ENCODE measurements around the gene FARP2.
"Not testable (repeated sequence)": the region's sequence is repeated elsewhere in the genome, so short reads cannot be mapped to it uniquely, and the experiment has no call there.

Gene FARP2

DNA sequence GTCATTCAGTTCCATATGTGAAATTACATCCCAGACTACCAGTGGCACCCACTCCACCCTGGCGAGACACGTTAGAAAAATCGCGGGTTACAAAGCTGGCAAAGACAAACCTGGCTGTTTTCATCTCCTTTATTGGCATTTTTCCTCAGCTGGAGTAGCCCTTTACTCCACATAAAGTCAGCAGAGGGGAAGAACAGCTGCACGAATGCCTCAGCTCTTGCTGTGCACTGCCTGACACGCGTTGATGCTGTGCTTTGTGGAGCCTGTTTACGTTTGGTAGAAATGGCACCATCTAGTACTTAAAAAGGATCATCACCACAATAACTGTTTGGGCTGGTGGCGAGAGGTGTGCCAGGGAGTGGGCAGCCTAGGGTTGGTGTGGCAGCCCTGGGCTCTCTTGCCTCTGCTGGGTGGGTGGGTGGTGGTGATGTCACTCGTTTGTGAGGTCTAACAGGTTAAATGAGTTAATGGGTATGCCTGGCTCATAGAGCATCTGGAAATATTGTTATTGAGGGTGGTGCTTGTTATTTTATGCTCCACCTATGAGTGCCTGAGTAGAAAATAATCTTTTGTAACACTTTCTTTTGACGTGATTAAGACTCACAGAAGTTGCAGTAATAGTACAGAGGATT lies 16.4 kb downstream of the FARP2 start:
- DNase-seq = no peak

DNA sequence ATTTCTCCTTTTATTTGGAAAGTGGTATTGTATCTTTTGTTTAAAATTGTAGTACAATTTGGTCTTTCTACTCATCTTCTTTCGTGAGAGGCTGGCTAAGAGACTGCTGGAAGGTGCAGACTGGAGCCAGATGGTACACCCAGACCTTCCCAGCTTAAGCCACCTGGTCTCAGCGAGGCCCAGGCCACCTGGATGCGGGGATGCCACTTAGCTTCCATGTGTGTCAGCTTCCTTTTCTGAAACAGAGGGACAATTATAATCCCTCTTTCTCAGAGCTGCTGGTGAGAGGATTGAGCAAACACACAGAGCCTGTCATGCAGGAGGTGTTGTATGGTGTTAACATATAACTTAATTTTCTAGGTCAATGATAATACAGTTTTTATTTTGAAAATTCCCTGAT lies 17.4 kb downstream of the FARP2 start:
- no peak for DNase-seq

DNA sequence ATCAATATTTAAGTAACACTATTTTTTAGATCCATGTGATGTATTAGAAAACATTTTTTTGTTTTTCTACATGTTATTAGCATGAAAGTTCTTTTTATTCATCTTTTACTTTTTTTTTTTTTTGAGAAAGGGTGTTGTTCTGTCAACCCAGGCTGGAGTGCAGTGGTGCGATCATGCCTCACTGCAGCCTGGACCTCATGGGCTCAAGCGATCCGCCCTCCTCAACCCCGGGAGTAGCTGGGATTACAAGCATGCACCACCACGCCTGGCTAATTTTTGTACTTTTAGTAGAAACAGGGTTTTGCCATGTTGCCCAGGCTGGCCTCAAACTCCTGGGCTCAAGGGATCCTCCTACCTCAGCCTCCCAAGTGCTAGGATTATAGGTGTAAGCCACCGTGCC lies 17.8 kb downstream of the FARP2 start:
- not testable (repeated sequence) for DNase-seq

DNA sequence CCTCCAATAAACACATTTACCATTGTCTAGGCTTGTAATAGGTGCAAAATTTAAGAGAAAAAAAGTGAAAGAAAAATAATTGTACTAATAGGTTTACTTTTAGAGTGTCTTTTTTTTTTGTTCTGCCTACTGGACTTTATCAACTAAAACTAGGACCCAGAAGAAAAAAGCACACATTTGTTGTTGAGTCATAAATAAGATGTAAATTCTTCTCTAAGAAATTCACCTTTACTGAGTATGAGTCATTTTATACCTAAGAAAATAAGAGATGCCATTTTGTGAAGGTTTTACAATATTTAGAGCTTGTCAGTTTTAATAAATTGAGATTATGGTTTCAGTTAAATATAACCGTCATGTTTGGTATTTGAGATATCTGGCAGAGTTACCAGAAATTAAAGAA lies 19.2 kb downstream of the FARP2 start:
- no peak for DNase-seq

DNA sequence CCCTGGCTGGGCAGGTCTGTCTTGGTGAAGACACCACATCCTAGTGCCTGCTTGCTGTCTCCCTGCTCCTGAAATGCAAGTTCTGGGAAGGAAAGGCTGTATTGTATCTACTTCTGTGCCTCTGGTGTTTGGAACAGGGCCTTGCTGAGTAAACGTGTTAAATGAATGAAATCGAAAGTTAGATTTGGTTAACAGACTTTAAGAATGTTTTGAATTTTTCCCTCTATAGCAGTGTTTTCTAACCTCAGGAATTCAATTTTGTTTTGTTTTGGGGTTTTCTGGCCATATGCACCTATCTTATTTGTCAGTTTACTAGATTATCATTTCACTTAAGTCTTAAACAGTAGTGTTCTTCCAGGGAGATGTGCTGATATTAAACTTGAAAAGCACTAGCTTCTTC lies 20.7 kb downstream of the FARP2 start:
- no peak for DNase-seq

DNA sequence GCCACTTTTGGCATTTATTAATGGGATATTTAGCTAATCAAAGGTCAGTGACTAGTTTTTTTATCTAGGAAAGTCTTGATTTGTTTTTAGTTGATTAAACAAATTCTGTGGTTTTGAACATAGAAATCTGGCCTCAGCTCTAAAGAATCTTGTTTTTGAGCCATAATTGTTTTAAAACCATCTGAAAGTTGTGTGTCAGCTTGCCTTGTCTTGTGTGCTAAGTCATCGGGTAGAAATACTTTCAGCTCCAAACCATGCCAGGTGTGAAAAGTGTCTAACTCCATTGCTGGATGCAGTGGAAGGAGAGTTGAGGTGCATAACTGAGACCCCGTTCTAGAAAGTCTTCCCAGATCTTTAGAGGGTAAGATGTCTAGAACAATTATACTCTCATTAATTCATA lies 22.7 kb downstream of the FARP2 start:
- DNase-seq = no peak

DNA sequence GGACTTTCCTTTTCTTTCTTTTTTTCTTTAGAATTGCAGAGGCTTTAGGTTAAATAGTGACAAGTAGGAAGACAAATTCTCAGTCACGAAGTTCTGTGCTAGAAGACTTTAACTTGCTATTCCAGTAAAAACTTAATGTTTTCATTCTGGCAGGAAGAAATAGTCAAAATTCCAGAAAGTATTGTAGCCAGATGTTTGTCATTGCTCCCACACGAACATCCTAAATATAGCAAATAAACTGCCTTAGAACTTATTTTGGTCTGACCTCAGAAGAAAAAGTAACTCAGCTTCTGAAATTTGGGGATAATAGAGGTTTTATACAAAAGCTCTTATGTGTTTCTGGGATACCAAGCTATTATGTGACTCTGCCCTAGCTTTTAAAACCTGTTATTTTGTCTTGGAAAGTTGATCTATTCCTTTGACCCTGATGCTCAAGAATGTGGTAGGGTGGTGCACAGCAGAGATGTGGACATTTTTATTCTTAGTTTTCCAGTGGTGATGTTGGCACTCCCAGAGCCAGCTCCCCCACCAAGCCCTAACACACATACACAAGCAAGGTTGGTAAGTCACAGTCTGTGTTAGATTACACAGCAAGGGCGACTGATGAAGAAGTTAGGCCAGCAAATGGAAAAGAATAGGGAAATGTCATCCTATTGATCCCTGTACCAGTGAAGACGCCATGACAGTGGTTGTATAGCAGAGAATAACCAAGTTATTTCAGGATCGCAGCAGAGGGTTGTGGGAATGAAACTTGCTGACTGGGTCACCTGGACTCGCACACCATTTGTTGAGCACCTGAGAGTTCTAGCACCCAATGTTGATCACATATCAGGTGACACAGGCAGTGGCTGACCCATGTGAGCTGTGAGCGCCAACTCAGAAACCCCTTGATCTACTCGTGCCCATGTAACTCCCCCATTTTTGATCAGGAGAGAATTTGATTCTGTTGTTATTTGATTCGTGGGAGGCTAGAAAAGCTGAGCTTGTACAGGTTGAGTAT lies 23.7 kb downstream of the FARP2 start:
- DNase-seq = no peak

DNA sequence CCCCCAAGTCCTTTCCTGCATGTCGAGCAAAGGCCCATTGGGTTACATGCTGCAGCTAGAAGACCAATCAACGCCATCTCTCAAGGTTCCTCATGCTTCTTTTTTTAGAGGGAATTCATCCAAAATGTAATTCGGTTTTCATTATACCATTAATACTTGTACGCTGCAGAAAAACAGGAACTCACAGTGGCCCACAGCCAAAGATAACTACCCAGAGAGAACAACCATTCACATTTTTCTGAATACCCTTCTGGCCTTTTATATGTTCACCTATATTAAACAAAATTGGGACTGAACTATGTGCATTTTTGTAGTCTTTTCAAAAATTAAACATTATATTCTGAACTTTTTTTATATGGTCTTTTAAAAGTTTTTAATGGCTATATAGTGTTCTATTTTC lies 25.8 kb downstream of the FARP2 start:
- no peak for DNase-seq

DNA sequence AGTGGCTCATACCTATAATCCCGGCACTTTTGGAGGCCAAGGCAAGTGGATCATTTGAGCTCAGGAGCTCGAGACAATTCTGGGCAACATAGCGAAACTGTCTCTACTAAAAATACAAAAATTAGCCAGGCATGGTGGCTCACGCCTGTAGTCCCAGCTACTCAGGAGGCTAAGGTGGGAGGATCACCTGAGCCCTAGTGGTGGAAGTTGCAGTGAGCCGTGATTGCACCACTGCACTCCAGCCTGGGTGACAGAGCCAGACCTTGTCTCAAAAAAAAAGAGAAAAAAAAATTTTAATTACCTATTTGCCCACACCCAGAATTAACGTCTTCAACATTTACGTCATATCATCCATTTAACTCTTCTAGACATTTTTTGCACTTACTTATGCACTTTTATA lies 29.4 kb downstream of the FARP2 start:
- DNase-seq = not testable (repeated sequence)

DNA sequence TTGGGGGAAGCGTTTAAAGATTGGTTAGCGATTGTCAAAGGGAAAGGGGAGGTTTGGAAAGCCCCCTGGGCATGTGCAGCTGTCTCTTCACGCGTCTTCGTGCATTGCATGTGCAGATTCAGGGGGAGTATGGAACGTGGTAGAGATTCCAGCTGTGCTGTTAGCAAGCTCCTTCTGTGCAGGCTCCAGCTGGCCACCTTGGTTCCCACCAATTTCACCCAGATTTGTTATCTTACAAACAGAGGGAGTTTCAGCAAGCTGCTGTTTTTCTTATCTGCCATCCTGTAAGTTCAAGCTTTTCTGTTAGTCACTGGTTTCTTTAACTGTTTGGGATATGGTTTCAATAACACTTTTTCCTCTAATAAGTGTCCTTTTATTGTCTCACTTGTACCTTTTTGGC lies 30.4 kb downstream of the FARP2 start:
- no peak for DNase-seq

DNA sequence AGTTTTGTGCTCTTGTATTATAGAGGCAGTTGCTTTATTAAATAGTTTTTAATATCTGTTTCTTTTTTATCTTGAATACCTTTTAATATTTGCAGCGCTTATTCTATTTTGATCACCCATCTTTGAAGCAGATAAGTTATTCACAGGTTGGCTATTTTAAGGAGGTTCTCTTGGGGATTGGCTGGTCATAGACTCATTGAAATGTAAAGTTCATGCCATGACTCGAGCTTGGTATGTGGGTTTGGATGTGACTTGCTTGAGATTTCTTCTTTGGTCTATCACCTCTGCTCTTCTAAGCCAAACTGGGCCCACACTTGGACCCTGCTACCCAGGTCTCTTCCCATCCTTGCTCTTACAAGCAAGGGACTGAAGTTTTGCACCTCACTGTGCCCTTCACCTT lies 33.6 kb downstream of the FARP2 start:
- DNase-seq = no peak

DNA sequence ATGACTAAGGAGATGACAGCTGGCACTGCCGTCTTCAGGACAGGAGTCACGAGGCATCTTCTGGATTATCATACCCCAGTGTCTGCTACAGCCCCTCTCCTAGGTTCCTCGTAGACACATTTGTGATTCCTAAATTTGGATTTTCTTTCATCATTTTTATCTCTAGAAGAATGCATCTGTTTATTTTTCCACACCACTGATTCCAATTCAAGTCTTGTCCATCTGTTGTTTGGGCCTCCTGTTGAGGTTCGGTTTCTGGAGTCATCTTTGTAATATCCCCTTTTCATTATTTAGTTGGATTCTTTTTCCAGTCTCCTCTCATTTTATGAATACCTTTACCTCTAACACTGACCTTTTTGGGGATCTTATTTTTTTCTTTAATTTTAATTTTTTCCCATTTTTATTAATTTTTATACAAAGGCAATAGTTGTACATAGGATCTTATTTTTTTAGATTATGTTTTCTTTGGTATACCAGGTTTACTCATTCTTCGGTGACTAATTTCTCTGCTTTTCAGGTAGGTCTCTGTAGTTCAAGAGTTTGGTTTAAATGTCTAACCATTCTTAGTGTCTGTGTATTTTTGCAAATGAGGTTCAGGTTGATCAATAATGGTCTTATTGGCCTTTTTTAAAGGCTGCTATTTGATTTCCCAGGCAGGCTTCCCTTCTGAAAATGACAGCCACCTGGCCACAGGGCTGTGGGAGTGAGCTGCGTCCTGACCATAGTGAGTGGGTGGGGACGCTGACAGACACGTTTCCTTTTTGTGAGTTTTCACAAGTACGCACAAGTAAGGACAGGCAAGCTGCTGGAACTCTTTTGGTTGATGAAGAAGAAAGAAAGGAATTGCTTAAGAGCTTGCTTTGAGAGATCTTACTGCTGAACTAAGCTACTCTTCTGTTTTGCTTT lies 34.5 kb downstream of the FARP2 start:
- DNase-seq = no peak

DNA sequence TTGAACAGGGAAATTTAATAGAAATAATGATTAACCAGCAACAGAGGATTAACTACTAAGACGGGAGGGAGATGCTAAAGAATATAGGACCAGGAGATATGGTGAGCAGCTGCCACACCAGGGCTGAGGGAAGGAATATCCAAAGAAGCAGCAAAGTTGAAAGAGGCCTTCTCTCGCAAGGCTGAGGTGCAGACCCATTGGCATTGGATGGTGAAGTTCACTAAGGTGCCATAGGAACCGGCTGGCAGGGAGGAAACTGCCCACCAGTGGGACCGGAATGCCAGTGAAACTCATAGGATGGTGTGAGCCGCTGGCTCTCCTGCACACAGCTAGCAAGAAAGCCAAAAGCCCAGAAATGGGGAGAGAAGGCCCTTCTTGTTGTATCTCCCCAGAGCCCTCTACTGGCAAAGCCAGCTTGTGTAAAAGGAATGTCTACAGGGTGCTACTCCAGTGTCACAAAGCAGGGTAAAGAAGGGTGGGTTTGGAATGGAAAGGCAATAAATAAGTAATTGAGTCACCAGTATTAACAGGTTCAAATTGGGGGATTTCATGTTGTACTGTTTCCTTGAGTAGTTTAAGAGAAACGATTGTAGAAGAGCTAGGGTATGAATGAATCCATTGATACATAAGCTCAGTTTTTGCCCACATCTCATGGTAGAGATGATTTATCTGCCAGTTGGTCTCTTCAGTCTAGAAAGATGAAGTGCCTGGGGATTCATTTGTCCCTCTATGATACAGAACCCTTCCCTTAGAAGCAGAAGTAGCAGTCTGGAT lies 36.0 kb downstream of the FARP2 start:
- DNase-seq = no peak

DNA sequence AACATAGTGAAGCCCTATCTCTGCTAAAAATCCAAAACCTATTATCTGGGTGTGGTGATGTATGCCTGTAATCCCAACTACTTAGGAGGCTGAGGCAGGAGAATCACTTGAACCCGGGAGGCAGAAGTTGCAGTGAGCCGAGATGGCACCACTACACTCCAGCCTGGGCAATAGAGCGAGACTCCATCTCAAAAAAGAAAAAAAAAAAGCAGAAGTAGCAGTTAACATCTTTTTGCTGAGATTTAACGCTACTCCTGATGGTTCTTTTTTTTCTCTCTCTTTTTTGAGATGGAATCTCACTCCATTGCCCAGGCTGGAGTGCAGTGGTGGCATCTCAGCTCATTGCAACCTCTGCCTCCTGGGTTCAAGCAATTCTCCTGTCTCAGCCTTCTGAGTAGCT lies 36.7 kb downstream of the FARP2 start:
- not testable (repeated sequence) for DNase-seq

DNA sequence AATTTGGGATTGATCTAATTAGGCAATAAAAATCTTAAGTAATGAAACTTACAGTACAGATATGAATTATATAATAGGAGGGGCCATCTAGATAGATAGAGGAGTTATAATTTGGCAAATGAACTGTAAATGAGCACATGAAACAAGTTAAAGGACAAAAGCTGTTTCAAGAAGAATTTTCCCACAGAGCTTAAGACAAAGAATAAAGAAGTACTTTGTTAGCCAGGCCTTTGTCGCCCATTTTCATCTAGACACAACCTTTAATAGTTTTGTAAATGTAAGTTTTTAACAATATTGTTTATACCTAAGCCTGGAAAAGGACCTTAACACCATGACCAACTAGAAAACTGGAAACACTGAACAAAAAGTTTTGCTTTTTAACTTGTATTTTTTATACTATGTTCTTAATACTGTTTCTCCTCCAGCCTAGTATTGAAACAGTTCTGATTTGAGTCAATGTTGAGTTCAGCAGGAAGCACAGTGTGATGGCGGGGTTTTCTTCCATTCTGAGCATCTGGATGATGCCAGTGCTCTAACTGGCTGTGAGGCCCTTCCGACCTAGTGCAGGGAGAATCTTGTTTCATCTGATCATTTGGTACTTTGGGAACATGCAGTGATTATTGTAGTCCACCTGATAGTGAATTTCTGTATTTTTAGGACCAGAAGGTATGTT lies 37.6 kb downstream of the FARP2 start:
- DNase-seq = no peak

DNA sequence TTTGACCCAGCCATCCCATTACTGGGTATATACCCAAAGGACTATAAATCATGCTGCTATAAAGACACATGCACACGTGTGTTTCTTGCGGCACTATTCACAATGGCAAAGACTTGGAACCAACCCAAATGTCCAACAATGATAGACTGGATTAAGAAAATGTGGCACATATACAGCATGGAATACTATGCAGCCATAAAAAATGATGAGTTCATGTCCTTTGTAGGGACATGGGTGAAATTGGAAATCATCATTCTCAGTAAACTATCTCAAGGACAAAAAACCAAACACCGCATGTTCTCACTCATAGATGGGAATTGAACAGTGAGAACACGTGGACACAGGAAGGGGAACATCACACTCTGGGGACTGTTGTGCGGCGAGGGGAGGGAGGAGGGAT lies 40.7 kb downstream of the FARP2 start:
- not testable (repeated sequence) for DNase-seq

DNA sequence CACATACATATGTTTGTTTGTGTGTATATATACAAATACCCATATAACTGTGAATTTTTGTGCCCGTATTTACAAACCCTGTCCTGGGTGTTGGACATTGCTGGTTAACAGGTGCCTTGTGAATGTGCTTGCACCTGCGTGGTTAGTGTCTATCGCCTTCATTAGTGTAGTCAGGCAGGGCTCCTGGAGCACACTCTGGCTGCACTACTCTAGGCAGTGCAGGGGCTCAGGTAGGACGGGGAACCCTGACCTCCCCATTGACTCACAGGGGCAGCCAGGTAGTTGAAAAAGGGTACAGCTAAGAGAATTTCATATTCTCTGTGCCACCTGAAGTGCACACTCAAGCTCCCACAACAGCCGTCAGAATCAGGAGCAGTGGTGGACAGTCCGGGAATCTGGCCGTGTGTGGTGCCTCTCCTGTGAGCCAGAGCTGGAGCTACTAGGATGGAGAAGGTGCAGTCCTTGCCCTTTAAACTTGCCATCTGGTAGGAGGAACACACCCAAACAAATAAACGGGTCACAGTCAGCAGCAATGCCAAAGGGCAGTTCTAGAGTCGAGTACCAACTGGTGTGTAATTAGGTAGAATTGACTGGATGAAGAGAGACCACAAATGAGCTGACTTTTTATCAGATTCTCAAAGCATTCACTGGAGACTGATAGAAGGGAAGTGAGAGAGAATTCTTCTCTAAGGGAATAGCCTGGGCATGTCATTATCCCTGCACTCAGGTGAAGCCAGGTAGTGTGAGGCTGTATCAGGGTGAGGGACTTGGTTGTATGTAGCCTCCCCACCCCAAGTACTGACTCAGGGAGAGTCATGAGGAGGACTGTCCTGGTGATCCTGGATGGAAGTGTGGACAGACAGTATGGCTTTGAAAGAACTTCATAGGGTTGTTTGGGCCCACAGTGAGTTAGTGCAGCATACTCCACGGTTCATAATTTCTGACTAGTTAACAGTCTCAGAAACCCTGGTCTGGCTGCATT lies 44.1 kb downstream of the FARP2 start:
- no peak for DNase-seq

DNA sequence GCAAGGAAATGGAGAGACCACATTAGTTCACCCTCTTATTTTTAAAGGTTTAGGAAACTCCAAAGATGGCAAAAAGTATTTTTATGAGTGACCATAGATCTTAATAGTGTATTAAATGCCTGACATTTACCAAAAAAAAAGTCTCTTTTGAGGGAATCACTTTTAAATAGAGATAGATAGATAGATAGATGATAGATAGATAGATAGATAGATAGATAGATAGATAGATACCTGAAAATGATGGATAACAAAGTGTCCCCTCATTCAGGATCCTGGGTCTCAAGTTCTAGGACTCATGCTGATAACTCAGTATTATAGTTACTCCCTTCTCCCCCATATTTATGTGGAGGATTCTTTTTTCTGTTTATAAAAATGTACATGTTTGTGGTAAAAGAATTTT lies 52.8 kb downstream of the FARP2 start:
- DNase-seq = no peak

DNA sequence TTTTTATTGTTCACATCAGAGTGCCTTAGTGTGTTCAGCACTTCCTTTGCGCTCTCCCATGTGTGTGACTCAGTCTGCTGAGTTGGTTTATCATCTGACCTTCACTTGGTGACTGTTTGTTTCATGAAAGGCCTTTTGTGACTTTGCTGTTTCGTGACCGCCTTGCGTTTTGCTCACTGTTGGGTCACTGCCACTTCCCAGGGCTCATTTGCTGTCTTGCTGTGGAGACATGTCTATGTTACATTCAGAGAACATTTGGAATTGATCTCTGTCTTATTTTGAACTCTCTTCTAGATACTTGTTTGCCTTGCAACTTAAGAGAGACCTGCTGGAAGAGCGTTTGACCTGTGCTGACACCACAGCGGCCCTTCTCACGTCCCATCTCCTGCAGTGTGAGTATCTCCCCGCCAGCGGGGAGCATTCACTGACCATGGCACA lies 54.7 kb downstream of the FARP2 start:
- no peak for DNase-seq

DNA sequence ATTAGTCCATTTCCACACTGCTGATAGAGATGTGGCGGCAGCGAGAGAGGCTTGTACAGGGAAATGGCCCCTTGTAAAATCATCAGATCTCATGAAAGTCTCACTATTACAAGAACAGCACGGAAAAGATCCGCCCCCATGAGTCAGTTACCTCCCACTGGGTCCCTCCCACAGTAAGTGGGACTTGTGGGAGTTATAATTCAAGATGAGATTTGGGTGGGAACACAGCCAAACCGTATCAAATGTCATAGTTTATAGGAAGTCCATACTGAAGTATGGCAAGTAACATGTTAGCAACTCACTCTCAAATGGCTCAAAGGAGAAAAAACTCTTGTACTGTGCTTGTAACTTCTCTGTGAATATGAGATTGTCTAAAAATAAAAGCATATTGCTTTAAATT lies 56.1 kb downstream of the FARP2 start:
- peak; percentile 34 for DNase-seq

DNA sequence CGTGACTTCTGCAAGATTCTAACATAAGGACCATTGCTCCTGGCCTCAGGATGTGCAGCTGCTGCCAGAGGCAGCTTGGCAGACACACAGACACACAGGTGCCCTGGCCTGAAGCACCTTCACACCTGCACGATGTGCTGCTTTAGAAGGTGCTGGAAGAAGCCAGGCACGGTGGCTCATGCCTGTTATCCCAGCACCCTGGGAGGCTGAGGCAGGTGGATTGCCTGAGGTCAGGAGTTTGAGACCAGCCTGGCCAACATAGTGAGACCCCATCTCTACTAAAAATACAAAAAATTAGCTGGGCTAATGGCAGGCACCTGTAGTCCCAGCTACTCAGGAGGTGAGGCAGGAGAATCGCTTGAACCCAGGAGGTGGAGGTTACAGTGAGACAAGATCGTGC lies 57.4 kb downstream of the FARP2 start:
- DNase-seq = not testable (repeated sequence)

Measured in kidney glomerular epithelial cell (primary cell).